Prostate gland (tissue), 2 donors: ENCODE measurements around the gene APAF1. TPM values are rescaled to one million over a fixed set of nuclear protein-coding genes. Genes with fewer than 3 reads are reported as not detected.
A peak's percentile ranks its signal among the peaks of the same experiment; 100 is the strongest.

Source experiments
- DNase-seq: peaks from one replicate; pipeline ENCODE4 v3.0.0-alpha.2; 2019; ENCODE audit warnings: low spot score
- H3K27ac ChIP-seq, 2 donors: fragments of 200-600 bp; sonication (generic); 2 replicates each; pipeline ENCODE4 v1.5.1; 2017 to 2019
- H3K27me3 ChIP-seq: fragments of 200-600 bp; sonication (generic); replicated peaks from 2 replicates; pipeline ENCODE4 v1.5.1; 2019; ENCODE audit not compliant: insufficient read depth
- H3K36me3 ChIP-seq, 2 donors: fragments of 200-600 bp; sonication (generic); 1 replicate in 1 of 2; 2 replicates in 1 of 2; pipeline versions ENCODE4 v1.5.1 to v1.8.1; 2017 to 2019
- H3K4me1 ChIP-seq: fragments of 200-600 bp; sonication (generic); replicated peaks from 2 replicates; pipeline ENCODE4 v1.5.1; 2019
- H3K4me3 ChIP-seq, 2 donors: fragments of 200-600 bp; sonication (generic); 2 replicates each; pipeline ENCODE4 v1.5.1; 2017 to 2019
- H3K9me3 ChIP-seq: fragments of 200-600 bp; sonication (generic); 2 replicates; pipeline ENCODE4 v1.5.1; 2017
- POLR2A ChIP-seq: fragments of 450-650 bp; IDR thresholded peaks from one replicate; pipeline ENCODE4 v1.6.1; 2016; ENCODE audit warnings: antibody characterized with exemption, mild to moderate bottlenecking
- POLR2AphosphoS5 ChIP-seq: sonication (generic); formaldehyde crosslinking; IDR thresholded peaks from one replicate; pipeline ENCODE4 v1.6.1; 2017; ENCODE audit warnings: antibody characterized with exemption
- WGBS: methylation state at CpG from one replicate; pipeline ENCODE4 v1.1.5; 2018; 5-methylcytosine and 5-hydroxymethylcytosine counted together
- intact Hi-C: fragments of 100-400 bp; cut with DNase I; formaldehyde crosslinking; loops from one replicate; pipeline ENCODE4 v1.14.2; 2022
- total RNA-seq, 2 donors: library from RNA; depleted of rRNA; stranded (reverse); fragments of >200 nt; gene quantifications; one replicate each; pipeline ENCODE4 v1.1.0, GENCODE V29; 2016
- TF ChIP-seq, protein P1 (sequence below), 4 experiments: fragments of 200-600 bp in 2 of 4; fragments of 450-650 bp in 2 of 4; sonication (generic) in 2 of 4; IDR thresholded peaks; 1 replicate in 3 of 4; 2 replicates in 1 of 4; pipeline ENCODE4 v1.5.1; 2016 to 2019; ENCODE audit warnings: antibody characterized with exemption in 4 of 4, mild to moderate bottlenecking in 2 of 4, moderate library complexity in 2 of 4

APAF1 gene
- total RNA-seq, 2 donors from 2014 or later: 9.4 to 11.6 TPM

DNA sequence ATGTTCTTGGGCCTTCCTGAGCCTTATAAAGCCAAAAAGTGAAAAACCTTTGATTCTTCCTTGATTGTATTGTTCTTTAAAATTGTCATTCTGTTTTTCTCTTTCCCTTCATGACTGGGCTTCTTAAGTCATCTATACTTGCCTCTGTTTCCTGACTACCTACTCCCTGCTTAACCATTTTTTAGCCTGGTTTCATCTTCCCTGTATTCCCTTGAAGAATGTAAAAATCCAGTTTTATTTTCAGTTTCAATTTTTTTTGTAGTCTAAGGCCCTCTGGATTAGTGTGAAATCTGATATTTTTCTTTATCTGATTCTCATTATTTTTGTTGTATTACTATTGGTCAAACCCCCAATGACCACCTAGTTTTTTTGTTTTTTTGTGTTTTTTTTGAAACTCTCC, 46.3 kb downstream of the APAF1 start:
- no peak overlapping the region for H3K4me3 ChIP-seq
- no peak overlapping the region for H3K27ac ChIP-seq
- no peaks in the 10 kb centered on the region for H3K27me3 ChIP-seq
- TF ChIP-seq, protein P1, sequence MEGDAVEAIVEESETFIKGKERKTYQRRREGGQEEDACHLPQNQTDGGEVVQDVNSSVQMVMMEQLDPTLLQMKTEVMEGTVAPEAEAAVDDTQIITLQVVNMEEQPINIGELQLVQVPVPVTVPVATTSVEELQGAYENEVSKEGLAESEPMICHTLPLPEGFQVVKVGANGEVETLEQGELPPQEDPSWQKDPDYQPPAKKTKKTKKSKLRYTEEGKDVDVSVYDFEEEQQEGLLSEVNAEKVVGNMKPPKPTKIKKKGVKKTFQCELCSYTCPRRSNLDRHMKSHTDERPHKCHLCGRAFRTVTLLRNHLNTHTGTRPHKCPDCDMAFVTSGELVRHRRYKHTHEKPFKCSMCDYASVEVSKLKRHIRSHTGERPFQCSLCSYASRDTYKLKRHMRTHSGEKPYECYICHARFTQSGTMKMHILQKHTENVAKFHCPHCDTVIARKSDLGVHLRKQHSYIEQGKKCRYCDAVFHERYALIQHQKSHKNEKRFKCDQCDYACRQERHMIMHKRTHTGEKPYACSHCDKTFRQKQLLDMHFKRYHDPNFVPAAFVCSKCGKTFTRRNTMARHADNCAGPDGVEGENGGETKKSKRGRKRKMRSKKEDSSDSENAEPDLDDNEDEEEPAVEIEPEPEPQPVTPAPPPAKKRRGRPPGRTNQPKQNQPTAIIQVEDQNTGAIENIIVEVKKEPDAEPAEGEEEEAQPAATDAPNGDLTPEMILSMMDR (IDR thresholded peaks at IDR 0.05): no peak
- TF ChIP-seq POLR2AphosphoS5 (no peak), POLR2A (no peak)
- intact Hi-C loops: no loop called here
- no peaks in the 10 kb centered on the region for H3K4me1 ChIP-seq
- H3K36me3 ChIP-seq: no peaks in the 10 kb centered on the region
- no peaks in the 10 kb centered on the region for H3K9me3 ChIP-seq
- no peak for DNase-seq

DNA sequence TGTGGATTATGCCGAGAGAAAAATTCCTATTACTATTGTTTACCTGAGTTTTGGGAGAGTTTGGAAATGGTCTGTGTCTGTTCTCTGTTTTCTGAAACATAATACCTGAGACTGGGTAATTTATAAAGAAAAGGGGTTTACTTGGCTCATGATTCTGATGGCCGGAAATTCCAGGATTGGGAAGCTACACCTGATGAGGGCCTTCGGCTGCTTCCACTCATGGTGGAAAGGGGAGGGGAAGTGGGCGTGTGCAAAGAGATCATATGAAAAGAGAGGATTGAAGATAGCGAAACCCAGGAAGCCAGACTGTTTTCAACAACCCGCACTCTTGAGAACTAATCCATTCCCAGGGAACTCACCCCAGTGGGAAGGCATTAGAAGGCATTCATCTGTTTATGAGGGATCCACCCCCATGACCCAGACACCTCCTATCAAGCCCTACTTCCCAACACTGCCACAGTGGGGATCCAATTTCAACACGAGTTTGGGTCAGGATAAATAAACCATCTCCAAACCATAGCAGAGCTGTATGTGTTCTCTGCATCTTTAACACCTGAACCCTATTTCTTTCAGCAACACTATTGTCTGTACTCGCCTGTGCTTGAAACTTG, 51.1 kb downstream of the APAF1 start:
- Histone ChIP-seq H3K27ac (no peak overlapping the region), H3K9me3 (no peaks in the 10 kb centered on the region), H3K27me3 (no peaks in the 10 kb centered on the region), H3K4me3 (no peak overlapping the region), H3K4me1 (no peaks in the 10 kb centered on the region), H3K36me3 (no peaks in the 10 kb centered on the region)
- intact Hi-C loops: loop anchor here (5.0 kb wide), 1 partner anchor 301 kb away; no protein-coding TSS in a partner anchor
- no peak for TF ChIP-seq POLR2A
- no peak for TF ChIP-seq POLR2AphosphoS5
- TF ChIP-seq, protein P1 (IDR thresholded peaks at IDR 0.05): no peak
- DNase-seq: no peak
- WGBS: 75% methylated on average over 8 of the region's 8 CpGs

DNA sequence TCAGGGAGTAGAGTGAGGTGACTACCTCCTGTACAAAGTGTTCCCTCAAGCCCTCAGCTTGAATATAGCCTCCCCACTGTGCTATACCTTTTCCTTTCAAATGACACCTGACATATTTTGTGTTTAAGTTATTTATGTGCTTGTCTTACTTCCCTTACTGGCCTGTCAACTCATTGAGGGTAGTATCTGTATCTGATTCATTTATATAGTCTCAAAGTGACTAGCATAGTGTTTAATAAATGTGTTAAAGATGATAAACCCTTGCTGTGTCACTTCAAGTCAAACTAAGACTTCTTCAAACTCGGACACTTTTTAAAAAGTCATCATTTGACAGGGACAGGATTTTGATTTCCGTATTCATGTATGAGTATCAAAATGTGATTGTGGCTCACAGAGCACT, 52.1 kb downstream of the APAF1 start:
- whole genome bisulfite sequencing: 92% methylated on average over 2 of the region's 2 CpGs
- Histone ChIP-seq H3K27ac (no peak overlapping the region), H3K36me3 (no peaks in the 10 kb centered on the region), H3K4me3 (no peak overlapping the region), H3K4me1 (no peaks in the 10 kb centered on the region), H3K9me3 (no peaks in the 10 kb centered on the region), H3K27me3 (no peaks in the 10 kb centered on the region)
- TF ChIP-seq POLR2A (no peak), POLR2AphosphoS5 (no peak)
- TF ChIP-seq, protein P1 (IDR thresholded peaks at IDR 0.05): no peak
- DNase-seq: no peak
- intact Hi-C loops: loop anchor here (5.0 kb wide), 1 partner anchor 300 kb away; no protein-coding TSS in a partner anchor

DNA sequence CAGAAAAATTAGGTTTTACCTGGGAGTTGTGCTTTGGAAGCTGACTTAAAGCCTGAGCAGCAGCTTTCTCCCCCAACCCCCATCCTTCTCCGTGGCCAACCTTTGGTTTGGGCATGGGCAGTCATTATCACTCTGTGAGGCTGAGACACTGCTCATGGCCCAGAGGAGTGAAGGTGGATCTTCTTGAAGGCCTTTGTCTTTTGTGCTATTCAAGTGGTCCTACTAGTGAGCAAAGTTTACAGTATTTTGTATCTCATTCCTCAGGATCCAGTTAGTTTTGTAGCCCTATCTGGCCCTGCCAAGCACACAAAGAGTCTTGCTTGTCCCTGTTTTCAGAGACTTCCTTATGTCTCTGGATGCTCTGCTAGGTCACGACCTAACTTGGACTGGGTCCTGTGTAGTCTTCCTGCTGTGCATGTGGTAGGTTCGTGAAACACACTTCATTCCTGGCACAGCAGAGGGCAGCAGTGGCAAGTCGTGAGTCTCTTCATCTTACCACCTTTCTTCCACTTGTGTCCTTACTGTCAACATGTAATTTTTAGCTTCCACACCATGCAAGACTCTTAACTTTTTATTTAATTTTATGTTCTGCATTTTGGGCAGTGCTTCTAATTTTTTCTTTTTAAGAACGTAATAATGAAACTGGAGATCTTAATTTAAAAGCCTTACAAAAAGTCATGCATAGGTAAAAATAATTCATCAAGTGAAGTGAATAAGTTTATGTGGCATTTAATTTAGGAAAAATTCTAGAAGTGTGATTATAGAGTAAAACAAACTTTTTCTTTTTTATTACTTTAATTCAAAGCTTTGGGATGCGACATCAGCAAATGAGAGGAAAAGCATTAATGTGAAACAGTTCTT, 53.7 kb downstream of the APAF1 start:
- peak; percentile 24 for DNase-seq
- intact Hi-C loops: loop anchor here (5.0 kb wide), 1 partner anchor 298 kb away; no protein-coding TSS in a partner anchor
- TF ChIP-seq POLR2AphosphoS5 (no peak), POLR2A (no peak)
- TF ChIP-seq, protein P1 (IDR thresholded peaks at IDR 0.05): peak in 3 of 4 experiments; percentile 38 to 55 (median 55)
- Histone ChIP-seq H3K27me3 (no peaks in the 10 kb centered on the region), H3K9me3 (no peaks in the 10 kb centered on the region), H3K36me3 (no peaks in the 10 kb centered on the region), H3K4me1 (no peaks in the 10 kb centered on the region), H3K4me3 (no peak overlapping the region), H3K27ac (no peak overlapping the region)
- WGBS: 30% methylated on average over 6 of the region's 6 CpGs
